ENCODE data around the gene FBXO44.
A peak's percentile ranks its signal among the peaks of the same experiment; 100 is the strongest.
"Not testable (repeated sequence)": the region's sequence is repeated elsewhere in the genome, so short reads cannot be mapped to it uniquely, and the experiment has no call there.

FBXO44 gene, protein sequence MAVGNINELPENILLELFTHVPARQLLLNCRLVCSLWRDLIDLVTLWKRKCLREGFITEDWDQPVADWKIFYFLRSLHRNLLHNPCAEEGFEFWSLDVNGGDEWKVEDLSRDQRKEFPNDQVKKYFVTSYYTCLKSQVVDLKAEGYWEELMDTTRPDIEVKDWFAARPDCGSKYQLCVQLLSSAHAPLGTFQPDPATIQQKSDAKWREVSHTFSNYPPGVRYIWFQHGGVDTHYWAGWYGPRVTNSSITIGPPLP

DNA sequence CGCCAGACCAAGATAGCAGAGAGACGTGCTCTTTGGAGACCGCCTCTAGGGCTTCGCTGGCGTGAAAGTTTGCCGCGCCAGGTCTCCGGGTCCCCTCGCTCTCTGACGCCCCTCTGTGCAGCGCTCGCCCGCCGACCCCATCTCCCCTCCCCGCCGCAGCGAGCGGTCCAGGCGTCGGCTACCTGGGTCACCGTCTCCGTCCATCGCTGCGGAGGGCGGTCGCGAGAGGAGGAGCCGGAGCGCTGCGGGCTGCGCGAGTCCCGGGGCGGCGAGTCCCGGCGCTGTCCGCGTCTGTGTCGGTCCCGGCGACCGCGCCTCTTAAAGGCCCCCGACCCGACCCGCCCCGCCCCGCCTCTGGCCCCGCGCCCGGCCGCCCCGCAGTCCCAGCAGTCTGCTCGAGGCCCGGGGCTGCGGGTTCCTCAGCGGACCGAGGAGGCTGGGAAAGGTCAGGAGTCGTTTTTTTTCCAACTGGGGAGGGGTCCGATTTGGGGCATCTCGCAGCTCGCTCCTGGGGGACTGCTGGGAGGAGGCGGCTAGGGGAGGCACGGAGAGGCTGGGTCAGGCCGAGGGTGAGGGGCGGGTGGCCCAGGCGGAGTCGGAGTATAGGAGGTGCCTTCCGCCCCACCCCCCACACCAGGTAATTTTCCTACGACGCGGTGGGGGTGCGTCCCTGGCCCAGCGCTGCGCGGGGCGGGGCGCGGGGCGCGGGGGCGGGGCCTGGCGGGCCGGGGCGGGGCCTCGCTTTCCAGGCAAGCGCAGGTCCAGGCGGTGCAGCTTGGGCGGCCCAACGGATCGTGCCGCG is at the start of gene FBXO44, which contains the start of gene FBXO2:
FBXO44 (plus strand) TSS at position 741 of the 802 bp plus-strand sequence. CDS start 959 bp downstream, outside the sequence.
FBXO2 (minus strand) TSS at position 293 of the 802 bp plus-strand sequence; CDS start at position 204, 89 bp downstream.
- H3K27ac ChIP-seq: peak within 1 kb of the TSS; percentile 52
- no peak for TF ChIP-seq ZFX (IDR thresholded peaks at IDR 0.05)
- TF ChIP-seq, protein P1, sequence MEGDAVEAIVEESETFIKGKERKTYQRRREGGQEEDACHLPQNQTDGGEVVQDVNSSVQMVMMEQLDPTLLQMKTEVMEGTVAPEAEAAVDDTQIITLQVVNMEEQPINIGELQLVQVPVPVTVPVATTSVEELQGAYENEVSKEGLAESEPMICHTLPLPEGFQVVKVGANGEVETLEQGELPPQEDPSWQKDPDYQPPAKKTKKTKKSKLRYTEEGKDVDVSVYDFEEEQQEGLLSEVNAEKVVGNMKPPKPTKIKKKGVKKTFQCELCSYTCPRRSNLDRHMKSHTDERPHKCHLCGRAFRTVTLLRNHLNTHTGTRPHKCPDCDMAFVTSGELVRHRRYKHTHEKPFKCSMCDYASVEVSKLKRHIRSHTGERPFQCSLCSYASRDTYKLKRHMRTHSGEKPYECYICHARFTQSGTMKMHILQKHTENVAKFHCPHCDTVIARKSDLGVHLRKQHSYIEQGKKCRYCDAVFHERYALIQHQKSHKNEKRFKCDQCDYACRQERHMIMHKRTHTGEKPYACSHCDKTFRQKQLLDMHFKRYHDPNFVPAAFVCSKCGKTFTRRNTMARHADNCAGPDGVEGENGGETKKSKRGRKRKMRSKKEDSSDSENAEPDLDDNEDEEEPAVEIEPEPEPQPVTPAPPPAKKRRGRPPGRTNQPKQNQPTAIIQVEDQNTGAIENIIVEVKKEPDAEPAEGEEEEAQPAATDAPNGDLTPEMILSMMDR (conservative IDR thresholded peaks at IDR 0.05): no peak

DNA sequence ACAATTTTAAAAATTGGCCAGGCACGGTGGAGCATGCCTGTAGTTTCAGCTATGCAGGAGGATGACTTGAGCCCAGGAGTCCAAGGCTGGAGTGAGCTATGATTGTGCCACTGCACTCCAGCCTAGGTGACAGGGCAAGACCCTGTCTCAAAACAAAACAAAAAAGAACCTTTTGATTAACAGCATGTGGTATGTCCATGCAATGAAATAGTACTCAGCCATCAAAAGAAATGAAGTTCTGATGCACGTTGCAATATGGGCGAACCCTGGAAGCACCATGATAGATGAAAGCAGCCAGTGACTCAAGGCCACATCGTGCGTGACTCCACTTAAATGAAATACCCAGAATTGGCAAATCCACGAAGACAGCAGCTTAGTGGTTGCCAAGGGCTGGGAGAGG is 47.9 kb upstream of the FBXO44 start:
- no peak overlapping the region for H3K27ac ChIP-seq
- TF ChIP-seq ZFX (IDR thresholded peaks at IDR 0.05): no peak
- TF ChIP-seq, protein P1 (conservative IDR thresholded peaks at IDR 0.05): no peak

DNA sequence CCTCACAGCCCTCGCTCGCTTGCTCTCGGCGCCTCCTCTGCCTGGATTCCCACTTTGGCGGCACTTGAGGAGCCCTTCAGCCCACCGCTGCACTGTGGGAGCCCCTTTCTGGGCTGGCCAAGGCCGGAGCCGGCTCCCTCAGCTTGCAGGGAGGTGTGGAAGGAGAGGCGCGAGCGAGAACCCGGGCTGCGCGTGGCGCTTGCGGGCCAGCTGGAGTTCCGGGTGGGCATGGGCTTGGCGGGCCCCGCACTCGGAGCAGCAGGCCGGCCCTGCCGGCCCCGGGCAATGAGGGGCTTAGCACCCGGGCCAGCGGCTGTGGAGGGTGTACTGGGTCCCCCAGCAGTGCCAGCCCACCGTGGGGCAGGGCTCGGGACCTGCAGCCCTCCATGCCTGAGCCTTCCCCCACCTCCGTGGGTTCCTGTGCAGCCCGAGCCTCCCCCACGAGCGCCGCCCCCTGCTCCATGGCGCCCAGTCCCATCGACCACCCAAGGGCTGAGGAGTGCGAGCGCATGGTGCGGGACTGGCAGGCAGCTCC is 46.0 kb upstream of the FBXO44 start:
- H3K27ac ChIP-seq: not testable (repeated sequence)

DNA sequence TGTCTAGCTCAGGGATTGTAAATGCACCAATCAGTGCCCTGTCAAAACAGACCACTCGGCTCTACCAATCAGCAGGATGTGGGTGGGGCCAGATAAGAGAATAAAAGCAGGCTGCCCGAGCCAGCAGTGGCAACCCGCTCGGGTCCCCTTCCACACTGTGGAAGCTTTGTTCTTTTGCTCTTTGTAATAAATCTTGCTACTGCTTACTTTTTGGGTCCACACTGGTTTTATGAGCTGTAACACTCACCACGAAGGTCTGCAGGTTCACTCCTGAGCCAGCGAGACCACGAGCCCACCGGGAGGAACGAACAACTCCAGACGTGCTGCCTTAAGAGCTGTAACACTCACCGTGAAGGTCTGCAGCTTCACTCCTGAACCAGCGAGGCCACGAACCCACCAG is 45.3 kb upstream of the FBXO44 start:
- not testable (repeated sequence) for H3K27ac ChIP-seq

DNA sequence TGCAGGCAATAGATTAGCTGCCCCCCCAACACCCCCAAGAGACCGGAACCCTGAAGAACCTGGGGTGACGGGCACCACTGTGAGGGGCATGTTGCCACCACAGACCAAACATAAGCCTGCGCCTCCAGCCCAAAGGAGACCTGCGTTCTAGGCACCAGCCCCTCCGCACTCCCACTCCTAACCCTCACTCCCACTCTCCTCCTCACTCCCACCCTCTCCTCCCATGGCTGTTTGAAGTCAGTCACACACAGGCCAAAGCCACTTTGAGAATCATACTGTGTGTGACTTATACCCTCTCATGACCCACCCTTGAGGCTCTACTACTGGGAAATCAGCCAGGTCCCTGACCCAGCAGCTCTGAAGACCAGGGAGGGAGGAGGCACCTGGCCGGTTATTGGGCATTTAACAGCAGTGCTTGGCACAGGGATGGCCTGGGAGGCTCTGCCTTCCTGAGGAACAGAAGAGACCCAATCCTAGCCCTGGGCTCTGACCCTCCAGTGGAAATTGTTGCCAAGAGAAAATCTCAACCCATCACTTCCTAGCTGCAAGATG is 44.0 kb upstream of the FBXO44 start:
- TF ChIP-seq ZFX (IDR thresholded peaks at IDR 0.05): no peak
- TF ChIP-seq, protein P1 (conservative IDR thresholded peaks at IDR 0.05): no peak
- no peak overlapping the region for H3K27ac ChIP-seq

DNA sequence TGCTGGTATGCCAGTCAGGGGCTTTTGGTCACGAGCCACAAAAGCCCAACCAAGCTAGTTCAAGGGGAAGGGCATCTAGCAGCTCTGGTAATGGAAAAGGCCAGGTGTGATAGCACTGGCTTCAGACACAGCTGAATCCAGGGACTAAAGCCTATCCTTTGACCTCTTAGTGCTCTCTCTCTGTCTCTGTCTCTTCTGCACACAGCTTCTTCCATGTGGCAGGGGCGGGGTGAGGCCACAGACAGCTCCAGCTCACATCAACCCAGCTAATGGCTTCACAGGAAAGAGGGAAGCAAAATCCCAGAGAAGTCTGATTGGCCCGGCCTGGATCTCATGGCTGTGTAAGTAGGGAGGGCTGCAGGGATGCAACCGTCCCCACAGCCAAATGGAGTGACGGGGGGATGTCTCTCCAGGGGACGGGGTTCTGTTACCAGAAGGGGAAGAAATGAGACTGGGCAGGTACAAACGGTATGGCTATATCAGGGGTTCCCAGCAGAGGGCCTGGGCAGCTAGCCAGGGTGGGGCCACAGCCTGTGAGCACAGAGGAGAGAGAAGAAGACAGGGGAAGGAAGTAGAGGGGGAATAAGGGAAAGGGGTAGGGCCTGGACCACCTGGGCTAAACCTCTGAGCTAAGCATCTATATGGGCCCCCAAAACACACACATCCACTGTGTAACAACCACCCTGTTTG is 42.9 kb upstream of the FBXO44 start:
- no peak for TF ChIP-seq ZFX (IDR thresholded peaks at IDR 0.05)
- TF ChIP-seq, protein P1 (conservative IDR thresholded peaks at IDR 0.05): no peak
- no peak overlapping the region for H3K27ac ChIP-seq

DNA sequence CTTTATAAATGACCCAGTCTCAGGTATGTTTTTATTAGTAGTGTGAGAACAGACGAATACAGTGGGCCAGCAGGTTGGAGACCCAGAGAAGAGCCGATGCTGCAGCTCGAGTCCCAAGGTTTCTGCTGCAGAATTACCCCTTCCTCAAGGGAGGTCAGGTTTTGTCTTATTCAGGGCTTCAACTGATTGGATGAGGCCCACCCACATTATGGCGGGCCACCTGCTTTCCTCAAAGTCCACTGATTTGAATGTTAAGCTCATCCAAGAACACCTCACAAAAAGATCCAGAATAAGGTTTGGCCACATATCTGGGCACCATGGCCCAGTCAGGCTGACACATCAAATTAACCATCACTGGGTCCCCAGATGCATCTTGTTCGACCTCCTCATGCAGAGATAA is 41.3 kb upstream of the FBXO44 start:
- no peak overlapping the region for H3K27ac ChIP-seq
- TF ChIP-seq, protein P1 (conservative IDR thresholded peaks at IDR 0.05): no peak
- no peak for TF ChIP-seq ZFX (IDR thresholded peaks at IDR 0.05)

DNA sequence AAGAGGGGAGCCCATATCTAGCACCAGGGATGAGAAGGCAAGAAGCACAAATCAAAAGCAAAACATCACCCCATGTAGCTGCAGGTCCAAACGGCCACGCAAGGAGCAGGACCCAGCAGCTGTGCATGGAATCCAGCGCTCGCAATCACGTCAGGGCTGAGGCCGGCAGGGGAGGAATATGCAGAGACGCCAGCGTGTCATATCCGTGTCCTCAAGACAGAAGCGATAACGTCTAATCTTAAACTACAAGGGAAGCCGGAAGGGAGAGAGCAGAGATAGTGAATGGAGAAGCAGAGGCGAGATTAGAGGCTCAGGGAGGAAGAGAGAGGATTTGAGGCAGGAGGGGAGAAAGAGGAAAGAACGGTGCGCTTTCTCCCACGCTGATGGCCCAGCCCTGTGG is 39.6 kb upstream of the FBXO44 start:
- no peak for TF ChIP-seq ZFX (IDR thresholded peaks at IDR 0.05)
- TF ChIP-seq, protein P1 (conservative IDR thresholded peaks at IDR 0.05): no peak

More for the DNA sequence above, 39.6 kb upstream of the FBXO44 start:
- H3K27ac ChIP-seq: no peak overlapping the region

Measured in C4-2B (cell line).